Heart left ventricle (tissue), 16 donors: ENCODE measurements around the gene WWOX. TPM values are rescaled to one million over a fixed set of nuclear protein-coding genes. Genes with fewer than 3 reads are reported as not detected.

ENCODE experiments used
- ATAC-seq, 4 donors: fragments of 200-7000 bp; cut with Tn5 transposase; one replicate each; pipeline ENCODE4 v1.9.1; 2020 to 2022; ENCODE audit warnings: moderate library complexity in 4 of 4, mild to moderate bottlenecking in 3 of 4, moderate number of reproducible peaks in 1 of 4
- DNase-seq, 5 donors: peaks; one replicate each; pipeline ENCODE4 v3.0.0-alpha.2; 2020
- H3K27ac ChIP-seq, 12 donors: fragments of 200-600 bp; sonication (generic) in 4 of 12; one replicate each; pipeline versions ENCODE4 v1.5.0 to v1.8.0; 2016 to 2022; ENCODE audit warnings: mild to moderate bottlenecking in 2 of 12
- H3K27me3 ChIP-seq, 9 donors: fragments of 200-600 bp; sonication (generic) in 2 of 9; one replicate each; pipeline versions ENCODE4 v1.5.1 to v1.8.0; 2016 to 2022; ENCODE audit warnings: mild to moderate bottlenecking in 3 of 9
- H3K36me3 ChIP-seq, 9 donors: fragments of 200-600 bp; sonication (generic) in 2 of 9; one replicate each; pipeline versions ENCODE4 v1.5.0 to v1.8.0; 2018 to 2022; ENCODE audit warnings: mild to moderate bottlenecking in 2 of 9
- H3K4me1 ChIP-seq, 12 donors: fragments of 200-600 bp; sonication (generic) in 4 of 12; one replicate each; pipeline versions ENCODE4 v1.5.0 to v1.8.0; 2016 to 2022; ENCODE audit warnings: mild to moderate bottlenecking in 3 of 12
- H3K4me3 ChIP-seq, 12 donors: fragments of 200-600 bp; sonication (generic) in 4 of 12; one replicate each; pipeline versions ENCODE4 v1.5.0 to v1.8.0; 2017 to 2022; ENCODE audit warnings: mild to moderate bottlenecking in 9 of 12, moderate library complexity in 4 of 12
- H3K9me3 ChIP-seq, 12 donors: fragments of 200-600 bp; sonication (generic) in 4 of 12; one replicate each; pipeline versions ENCODE4 v1.5.0 to v1.8.0; 2016 to 2022; ENCODE audit warnings: mild to moderate bottlenecking in 1 of 12
- CTCF ChIP-seq, 12 donors: fragments of 200-600 bp; sonication (generic) in 4 of 12; IDR thresholded peaks; one replicate each; pipeline versions ENCODE4 v1.5.0 to v1.8.0; 2018 to 2022; ENCODE audit warnings: antibody characterized with exemption in 12 of 12, mild to moderate bottlenecking in 5 of 12
- POLR2A ChIP-seq, 2 donors: fragments of 450-650 bp; IDR thresholded peaks; one replicate each; pipeline ENCODE4 v1.6.1; 2017; ENCODE audit warnings: antibody characterized with exemption in 2 of 2, mild to moderate bottlenecking in 2 of 2, moderate library complexity in 2 of 2
- WGBS, 4 donors: extraction: QIAGEN DNeasy Blood & Tissue Kit in 2 of 4; methylation state at CpG; one replicate each; pipeline versions ENCODE4 v1.1.5 to v1.1.7; 2013 to 2018; 5-methylcytosine and 5-hydroxymethylcytosine counted together
- intact Hi-C, 10 donors: fragments of 100-400 bp; cut with DNase I; formaldehyde crosslinking; loops; one replicate each; pipeline versions ENCODE4 v1.11.1 to v1.14.2; 2022
- polyA plus RNA-seq, 2 donors: library from polyadenylated mRNA; stranded (reverse); fragments of 200-250 nt; gene quantifications; one replicate each; pipeline ENCODE4 v1.2.3, GENCODE V29; 2013
- total RNA-seq, 9 donors: library from RNA; depleted of rRNA in 2 of 9; stranded (reverse); fragments of >200 nt in 2 of 9; fragmentation: NEBNext Ultra II Directional in 3 of 9; extraction: Animal tissue kit (Norgen Biotek cat#: 25700) in 3 of 9; gene quantifications; one replicate each; pipeline versions ENCODE4 v1.1.0 to v1.2.4, GENCODE V29; 2016 to 2023
- donor health status: ischemic (EF 13 %, LVEDD 7.1; RV severe dilation, severe dysfunction).
- donor health status: healthy with polysubstance abuse.
- donor health status: DM: no; HTN: yes; CAD: no.
- donor health status: DM: no; HTN: no; CAD: no.
- donor health status: ischemic (EF 25% LVEDD 6.9; RV normal size, moderate dysfunction).
- donor health status: ischemic (EF 25% LVEDD 5.7; RV mildly dilated, moderate dysfunction).
- donor health status: healthy.
- donor health status: DM: yes; HTN: yes; CAD: no.
- donor health status: ischemic (EF 35%, LVEDD 5.7; RV mildly dilated, moderate dysfunction).
- donor health status: nonischemic (EF 11% LVEDD 7.7; RV severe dilation, severe dysfunction).
- donor health status: DM: yes; HTN: yes; CAD: no.
- donor health status: PGD.
- donor health status: ischemic (EF 29% LVEDD 5.4; RV normal size, mild dysfunction).
- donor health status: nonischemic (EF 23%, LVEDD 6.1; RV moderate dilation, normal function).

WWOX gene
- total and polyA plus RNA-seq, 11 donors: 4.3 to 18.3 (median 9.1) TPM

- no peak for TF ChIP-seq CTCF (IDR thresholded peaks at IDR 0.05)
- Histone ChIP-seq H3K27ac (no peak overlapping the region), H3K4me1 (peaks cover 0 to 4% (median 0%) of the 10 kb centered on the region in 12 donors), H3K27me3 (no peaks in the 10 kb centered on the region), H3K9me3 (no peaks in the 10 kb centered on the region), H3K36me3 (no peaks in the 10 kb centered on the region), H3K4me3 (no peak overlapping the region)
- intact Hi-C loops: no loop called here
- ATAC-seq (peak in 1 of 4 donors; percentile 51), DNase-seq (no peak)
- WGBS, 4 donors: 62 to 71% (median 66%) methylated on average over 8 of the region's 8 CpGs
These were observed 737.5 kb downstream of the WWOX start for GRCh38 chr16:78836802-78837491.

- DNase-seq (no peak), ATAC-seq (no peak)
- intact Hi-C loops: no loop called here
- no peaks in the 10 kb centered on the region for H3K27me3 ChIP-seq
- no peaks in the 10 kb centered on the region for H3K9me3 ChIP-seq
- no peaks in the 10 kb centered on the region for H3K36me3 ChIP-seq
- no peak overlapping the region for H3K27ac ChIP-seq
- H3K4me1 ChIP-seq: peaks cover 0 to 5% (median 0%) of the 10 kb centered on the region in 12 donors
- H3K4me3 ChIP-seq: no peak overlapping the region
- no peak for TF ChIP-seq POLR2A (IDR thresholded peaks at IDR 0.05)
- TF ChIP-seq CTCF (IDR thresholded peaks at IDR 0.05): no peak
These were observed 738.3 kb downstream of the WWOX start for GRCh38 chr16:78837706-78838105.

- no peaks in the 10 kb centered on the region for H3K27me3 ChIP-seq
- no peak for TF ChIP-seq CTCF (IDR thresholded peaks at IDR 0.05)
- no peak for TF ChIP-seq POLR2A (IDR thresholded peaks at IDR 0.05)
- 53 to 63% (median 59%) methylated on average over 5 of the region's 5 CpGs for WGBS, 4 donors
- no peak overlapping the region for H3K4me3 ChIP-seq
- H3K27ac ChIP-seq: no peak overlapping the region
- intact Hi-C loops: no loop called here
- DNase-seq: no peak
- peaks cover 0 to 11% (median 1%) of the 10 kb centered on the region in 12 donors for H3K4me1 ChIP-seq
- H3K9me3 ChIP-seq: no peaks in the 10 kb centered on the region
- no peak for ATAC-seq
- no peaks in the 10 kb centered on the region for H3K36me3 ChIP-seq
These were observed 738.8 kb downstream of the WWOX start for GRCh38 chr16:78838276-78838675.

GRCh38 chr16:78842950-78843349 lies 743.5 kb downstream of the WWOX start:
- Histone ChIP-seq H3K27ac (no peak overlapping the region), H3K27me3 (no peaks in the 10 kb centered on the region), H3K4me1 (peaks cover 0 to 26% (median 11%) of the 10 kb centered on the region in 12 donors), H3K9me3 (no peaks in the 10 kb centered on the region), H3K36me3 (no peaks in the 10 kb centered on the region), H3K4me3 (no peak overlapping the region)
- intact Hi-C loops: loop anchor here in 1 of 10 donors (10.0 kb wide), 1 partner anchor 58 kb away; no protein-coding TSS in a partner anchor
- TF ChIP-seq POLR2A (IDR thresholded peaks at IDR 0.05) (no peak), CTCF (IDR thresholded peaks at IDR 0.05) (no peak)
- ATAC-seq: peak in 2 of 4 donors; percentile 43 to 47
- DNase-seq: no peak
- WGBS, 4 donors: 39 to 51% (median 49%) methylated on average over 4 of the region's 4 CpGs
